IMR-90 (cell line): ENCODE measurements around the gene SELENOH. TPM values are rescaled to one million over a fixed set of nuclear protein-coding genes. Genes with fewer than 3 reads are reported as not detected.

Source experiments
- ATAC-seq: fragments of 200-7000 bp; cut with Tn5 transposase; 2 replicates; pipeline ENCODE4 v1.9.1; 2020; ENCODE audit warnings: low read depth, mild to moderate bottlenecking, moderate library complexity
- BruUV-seq: library from RNA; stranded (reverse); fragments of 400-500 nt; replicated peaks from 2 replicates; lab custom pipeline; 2021; lab: Mats Ljungman, UMichigan
- CTCF ChIA-PET: fragments of 300-600 bp; formaldehyde crosslinking; extraction: SDS; loops from one replicate; lab custom pipeline; 2021; ENCODE audit warnings: antibody characterized with exemption; lab: Yijun Ruan, JAX
- POLR2A ChIA-PET: fragments of 300-600 bp; sonication (Branson Sonifier 250); formaldehyde crosslinking; loops from one replicate; lab custom pipeline; 2022; ENCODE audit warnings: antibody characterized with exemption; ENCODE audit not compliant: unreplicated experiment; lab: Charles Lee
- DNase-seq: peaks from one replicate; pipeline ENCODE4 v3.0.0; 2013
- H2AFZ ChIP-seq: replicated peaks from 2 replicates; pipeline ENCODE3; 2013; ENCODE audit warnings: low read length, mild to moderate bottlenecking; ENCODE audit not compliant: poor library complexity
- H2AK5ac ChIP-seq: 2 replicates; pipeline ENCODE4 v1.6.1; 2013; ENCODE audit warnings: low read depth, low read length, inconsistent platforms
- H2AK9ac ChIP-seq: replicated peaks from 2 replicates; pipeline ENCODE3; 2013; ENCODE audit warnings: mild to moderate bottlenecking, low read depth, low read length, moderate library complexity; ENCODE audit not compliant: poor library complexity
- H2BK120ac ChIP-seq: 2 replicates; pipeline ENCODE4 v1.6.1; 2013; ENCODE audit warnings: low read depth, low read length, inconsistent platforms
- H2BK15ac ChIP-seq: 3 replicates; pipeline ENCODE4 v1.6.1; 2013; ENCODE audit warnings: low read depth, low read length, inconsistent platforms
- H2BK20ac ChIP-seq: 2 replicates; pipeline ENCODE4 v1.6.1; 2013; ENCODE audit warnings: low read depth, mild to moderate bottlenecking, inconsistent platforms, low read length, moderate library complexity
- H2BK5ac ChIP-seq: 2 replicates; pipeline ENCODE4 v1.6.1; 2013; ENCODE audit warnings: mild to moderate bottlenecking, low read depth, low read length, inconsistent platforms; ENCODE audit not compliant: poor library complexity, severe bottlenecking
- H3K14ac ChIP-seq: replicated peaks from 2 replicates; pipeline ENCODE4 v1.6.1; 2013; ENCODE audit warnings: low read depth, low read length, inconsistent platforms
- H3K18ac ChIP-seq: 2 replicates; pipeline ENCODE4 v1.6.1; 2013; ENCODE audit warnings: low read depth, low read length, control low read depth
- H3K23ac ChIP-seq: 2 replicates; pipeline ENCODE4 v1.6.1; 2013; ENCODE audit warnings: low read depth, low read length, inconsistent platforms
- H3K27ac ChIP-seq: 2 replicates; pipeline ENCODE4 v1.5.1; 2013; ENCODE audit warnings: mild to moderate bottlenecking, control low read depth, low read length; ENCODE audit not compliant: insufficient read depth
- H3K27me3 ChIP-seq: 2 replicates; pipeline ENCODE4 v1.6.1; 2013; ENCODE audit warnings: low read length; ENCODE audit not compliant: control insufficient read depth, insufficient read depth
- H3K36me3 ChIP-seq: 2 replicates; pipeline ENCODE4 v1.6.1; 2013; ENCODE audit warnings: low read length, mixed read lengths; ENCODE audit not compliant: control insufficient read depth, insufficient read depth
- H3K4ac ChIP-seq: 2 replicates; pipeline ENCODE4 v1.6.1; 2013; ENCODE audit warnings: low read depth, low read length, inconsistent platforms
- H3K4me1 ChIP-seq: 2 replicates; pipeline ENCODE4 v1.6.1; 2013; ENCODE audit warnings: low read length, mixed read lengths; ENCODE audit not compliant: control insufficient read depth, insufficient read depth
- H3K4me2 ChIP-seq: 2 replicates; pipeline ENCODE4 v1.6.1; 2013; ENCODE audit warnings: low read depth, mild to moderate bottlenecking, control low read depth, low read length, moderate library complexity
- H3K4me3 ChIP-seq: 2 replicates; pipeline ENCODE4 v1.5.1; 2013; ENCODE audit warnings: low read depth, mild to moderate bottlenecking, control low read depth, low read length, moderate library complexity; ENCODE audit not compliant: insufficient read depth
- H3K56ac ChIP-seq: 2 replicates; pipeline ENCODE4 v1.6.1; 2013; ENCODE audit warnings: low read length, inconsistent platforms; ENCODE audit not compliant: insufficient read depth; ENCODE audit errors: extremely low read depth
- H3K79me1 ChIP-seq, 2 experiments: 2 replicates each; pipeline ENCODE4 v1.6.1; 2013; ENCODE audit warnings: low read length in 2 of 2, inconsistent platforms in 1 of 2, low read depth in 1 of 2
- H3K9ac ChIP-seq: 2 replicates; pipeline ENCODE4 v1.6.1; 2013; ENCODE audit warnings: low read depth, low read length, control low read depth
- H3K9me1 ChIP-seq: 2 replicates; pipeline ENCODE4 v1.6.1; 2013; ENCODE audit warnings: low read length, inconsistent platforms; ENCODE audit not compliant: insufficient read depth
- H3K9me3 ChIP-seq: 2 replicates; pipeline ENCODE4 v1.6.1; 2013; ENCODE audit warnings: low read length; ENCODE audit not compliant: control insufficient read depth, insufficient read depth
- H4K20me1 ChIP-seq: 2 replicates; pipeline ENCODE4 v1.6.1; 2013; ENCODE audit warnings: low read length, inconsistent platforms; ENCODE audit not compliant: insufficient read depth
- H4K5ac ChIP-seq: 2 replicates; pipeline ENCODE4 v1.6.1; 2013; ENCODE audit warnings: mild to moderate bottlenecking, low read depth, low read length, control low read depth
- H4K8ac ChIP-seq, 2 experiments: 2 replicates each; pipeline ENCODE4 v1.6.1; 2013; ENCODE audit warnings: low read depth in 2 of 2, low read length in 2 of 2, control low read depth in 1 of 2, inconsistent platforms in 1 of 2
- H4K91ac ChIP-seq: 2 replicates; pipeline ENCODE4 v1.6.1; 2013; ENCODE audit warnings: low read depth, low read length, inconsistent platforms; ENCODE audit not compliant: insufficient read depth
- BHLHE40 ChIP-seq: fragments of 150-350 bp; IDR thresholded peaks from 2 replicates; pipeline ENCODE4 v1.6.1; 2016; ENCODE audit warnings: mild to moderate bottlenecking, low read depth, low read length
- NFE2L2 ChIP-seq: fragments of 150-350 bp; IDR thresholded peaks from 2 replicates; pipeline ENCODE4 v1.6.1; 2016; ENCODE audit warnings: low read depth, mild to moderate bottlenecking, low read length
- RAD21 ChIP-seq: IDR thresholded peaks from 2 replicates; pipeline ENCODE4 v1.6.1; 2012; ENCODE audit warnings: low read length, improper control_type of control experiment
- RCOR1 ChIP-seq: IDR thresholded peaks from 2 replicates; pipeline ENCODE4 v1.6.1; 2012; ENCODE audit warnings: mild to moderate bottlenecking, low read length, improper control_type of control experiment; ENCODE audit not compliant: insufficient replicate concordance
- RFX5 ChIP-seq: IDR thresholded peaks from 2 replicates; pipeline ENCODE4 v1.8.0; 2012; ENCODE audit warnings: low read depth, mild to moderate bottlenecking, low read length, moderate library complexity
- SMC3 ChIP-seq: fragments of 150-350 bp; IDR thresholded peaks from 2 replicates; pipeline ENCODE4 v1.6.1; 2016; ENCODE audit warnings: low read depth, mild to moderate bottlenecking, antibody characterized with exemption, low read length, moderate library complexity
- USF2 ChIP-seq: fragments of 150-350 bp; IDR thresholded peaks from 2 replicates; pipeline ENCODE4 v1.6.1; 2017; ENCODE audit warnings: mild to moderate bottlenecking, antibody characterized with exemption, low read length, low read depth
- WGBS, 2 experiments: methylation state at CpG; one replicate each; pipeline versions ENCODE4 v1.1.5 to v1.1.7; 2013; ENCODE audit warnings: missing lambda C conversion rate in 2 of 2; ENCODE audit not compliant: insufficient read length in 1 of 2; ENCODE audit errors: extremely low coverage in 2 of 2; 5-methylcytosine and 5-hydroxymethylcytosine counted together
- dilution Hi-C: fragments of 300-500 bp; cut with HindIII; formaldehyde crosslinking; loops from one replicate; pipeline ENCODE4 v1.14.3; 2018; ENCODE audit warnings: low sequenced_read_pairs; ENCODE audit not compliant: unreplicated experiment
- in situ Hi-C: fragments of 300-500 bp; cut with MboI; formaldehyde crosslinking; loops from 3 replicates; pipeline ENCODE4 v1.14.3; 2019; ENCODE audit warnings: low sequenced_read_pairs, inconsistent platforms, mixed read lengths
- intact Hi-C: fragments of 100-400 bp; cut with micrococcal nuclease; formaldehyde crosslinking; loops from 2 replicates; pipeline ENCODE4 v1.10.0; 2022
- polyA plus RNA-seq, 3 experiments: library from polyadenylated mRNA; depleted of rRNA; stranded (reverse); fragments of >200 nt; gene quantifications; 2 replicates each; pipeline ENCODE4 v1.2.3, GENCODE V29; 2012; ENCODE audit warnings: low replicate concordance in 1 of 3
- total RNA-seq: library from RNA; depleted of rRNA; stranded (reverse); fragments of >200 nt; gene quantifications from 2 replicates; pipeline ENCODE4 v1.2.3, GENCODE V29; 2012
- TF ChIP-seq, protein P1 (sequence below): fragments of 150-350 bp; IDR thresholded peaks from 2 replicates; pipeline ENCODE4 v1.6.1; 2016; ENCODE audit warnings: low read depth, mild to moderate bottlenecking, low read length, moderate library complexity, borderline replicate concordance

The SELENOH gene
- total and polyA plus RNA-seq, 2 of the 4 experiments (the other 2 are of a cell fraction) = 40.3 to 107 TPM

- H2AK9ac ChIP-seq = no peak overlapping the region
- H3K79me1 ChIP-seq = peaks cover 9 to 72% of the 10 kb centered on the region in 2 experiments; a peak in 2 of 4 replicates
- POLR2A ChIA-PET = interaction anchor here (1.2 kb wide), 1 partner anchor 20 kb away, joined by 3 read pairs; no protein-coding TSS in a partner anchor
- TF ChIP-seq RCOR1 (no peak), RFX5 (no peak), SMC3 (no peak), BHLHE40 (no peak), RAD21 (no peak), USF2 (no peak), NFE2L2 (no peak)
- TF ChIP-seq, protein P1, sequence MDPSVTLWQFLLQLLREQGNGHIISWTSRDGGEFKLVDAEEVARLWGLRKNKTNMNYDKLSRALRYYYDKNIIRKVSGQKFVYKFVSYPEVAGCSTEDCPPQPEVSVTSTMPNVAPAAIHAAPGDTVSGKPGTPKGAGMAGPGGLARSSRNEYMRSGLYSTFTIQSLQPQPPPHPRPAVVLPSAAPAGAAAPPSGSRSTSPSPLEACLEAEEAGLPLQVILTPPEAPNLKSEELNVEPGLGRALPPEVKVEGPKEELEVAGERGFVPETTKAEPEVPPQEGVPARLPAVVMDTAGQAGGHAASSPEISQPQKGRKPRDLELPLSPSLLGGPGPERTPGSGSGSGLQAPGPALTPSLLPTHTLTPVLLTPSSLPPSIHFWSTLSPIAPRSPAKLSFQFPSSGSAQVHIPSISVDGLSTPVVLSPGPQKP = no peak
- H3K9ac ChIP-seq = no peak overlapping the region
- no peak overlapping the region for H2AK5ac ChIP-seq
- H3K27ac ChIP-seq = no peak overlapping the region
- no peak overlapping the region for H2BK15ac ChIP-seq
- H3K9me1 ChIP-seq = peaks cover 14% of the 10 kb centered on the region; the same call in 1 of the 2 replicates
- BruUV-seq = no TSS peak
- no CpG with 5 or more reads among the region's 2 CpGs for WGBS, 2 experiments
- no peak overlapping the region for H4K5ac ChIP-seq
- no peak overlapping the region for H2BK20ac ChIP-seq
- in situ Hi-C loops (no loop called here), dilution Hi-C loops (no loop called here), intact Hi-C loops (no loop called here)
- no peak overlapping the region for H3K4me2 ChIP-seq
- no peak overlapping the region for H3K4ac ChIP-seq
- H3K27me3 ChIP-seq = no peaks in the 10 kb centered on the region
- H4K91ac ChIP-seq = no peak overlapping the region
- peaks cover 14% of the 10 kb centered on the region for H3K4me1 ChIP-seq
- DNase-seq (no peak), ATAC-seq (no peak)
- H3K18ac ChIP-seq = no peak overlapping the region
- no peak overlapping the region for H2BK120ac ChIP-seq
- H4K20me1 ChIP-seq = peaks cover 94% of the 10 kb centered on the region
- H4K8ac ChIP-seq = no peak overlapping the region
- no peak overlapping the region for H2AFZ ChIP-seq
- H2BK5ac ChIP-seq = no peak overlapping the region
- H3K9me3 ChIP-seq = no peaks in the 10 kb centered on the region
- CTCF ChIA-PET = no interaction called here
- no peak overlapping the region for H3K23ac ChIP-seq
- no peak overlapping the region for H3K14ac ChIP-seq
- peaks cover 10% of the 10 kb centered on the region for H3K36me3 ChIP-seq
- H3K4me3 ChIP-seq = no peak overlapping the region
- H3K56ac ChIP-seq = no peak overlapping the region
Observed at GRCh38 chr11:57785072-57785471, 43.8 kb downstream of the SELENOH start.
